Osteocyte (in vitro differentiated cells): ENCODE results near the gene GRID1. TPM values are rescaled to one million over a fixed set of nuclear protein-coding genes. Genes with fewer than 3 reads are reported as not detected.

Experiments
- DNase-seq: peaks from one replicate; pipeline ENCODE4 v3.0.0; 2021; ENCODE audit warnings: mixed read lengths; ENCODE audit not compliant: unreplicated experiment; ENCODE audit errors: extremely low spot score
- H3K27ac Mint-ChIP-seq: one replicate; pipeline ENCODE4 v1.8.0; 2021; ENCODE audit warnings: mild to moderate bottlenecking, mixed read lengths; ENCODE audit not compliant: unreplicated experiment
- H3K27me3 Mint-ChIP-seq: one replicate; pipeline ENCODE4 v1.8.0; 2021; ENCODE audit warnings: mixed read lengths; ENCODE audit not compliant: unreplicated experiment
- H3K36me3 Mint-ChIP-seq: one replicate; pipeline ENCODE4 v1.8.0; 2021; ENCODE audit warnings: mixed read lengths; ENCODE audit not compliant: unreplicated experiment
- H3K4me1 Mint-ChIP-seq: one replicate; pipeline ENCODE4 v1.8.0; 2021; ENCODE audit warnings: mixed read lengths; ENCODE audit not compliant: unreplicated experiment
- H3K4me3 Mint-ChIP-seq: one replicate; pipeline ENCODE4 v1.8.0; 2021; ENCODE audit warnings: mild to moderate bottlenecking, moderate library complexity, mixed read lengths; ENCODE audit not compliant: unreplicated experiment
- H3K9me3 Mint-ChIP-seq: one replicate; pipeline ENCODE4 v1.8.0; 2021; ENCODE audit warnings: mixed read lengths; ENCODE audit not compliant: unreplicated experiment
- CTCF ChIP-seq: fragments of 200-600 bp; sonication (generic); IDR thresholded peaks from 2 replicates; pipeline ENCODE4 v1.5.0; 2021; ENCODE audit warnings: antibody characterized with exemption, mild to moderate bottlenecking, moderate library complexity
- total RNA-seq: library from RNA; stranded (reverse); gene quantifications from 2 replicates; pipeline ENCODE4 v1.2.1, GENCODE V29; 2021

The GRID1 gene
- total RNA-seq, 1 donor from 2014 or later = 0.11 TPM

DNA sequence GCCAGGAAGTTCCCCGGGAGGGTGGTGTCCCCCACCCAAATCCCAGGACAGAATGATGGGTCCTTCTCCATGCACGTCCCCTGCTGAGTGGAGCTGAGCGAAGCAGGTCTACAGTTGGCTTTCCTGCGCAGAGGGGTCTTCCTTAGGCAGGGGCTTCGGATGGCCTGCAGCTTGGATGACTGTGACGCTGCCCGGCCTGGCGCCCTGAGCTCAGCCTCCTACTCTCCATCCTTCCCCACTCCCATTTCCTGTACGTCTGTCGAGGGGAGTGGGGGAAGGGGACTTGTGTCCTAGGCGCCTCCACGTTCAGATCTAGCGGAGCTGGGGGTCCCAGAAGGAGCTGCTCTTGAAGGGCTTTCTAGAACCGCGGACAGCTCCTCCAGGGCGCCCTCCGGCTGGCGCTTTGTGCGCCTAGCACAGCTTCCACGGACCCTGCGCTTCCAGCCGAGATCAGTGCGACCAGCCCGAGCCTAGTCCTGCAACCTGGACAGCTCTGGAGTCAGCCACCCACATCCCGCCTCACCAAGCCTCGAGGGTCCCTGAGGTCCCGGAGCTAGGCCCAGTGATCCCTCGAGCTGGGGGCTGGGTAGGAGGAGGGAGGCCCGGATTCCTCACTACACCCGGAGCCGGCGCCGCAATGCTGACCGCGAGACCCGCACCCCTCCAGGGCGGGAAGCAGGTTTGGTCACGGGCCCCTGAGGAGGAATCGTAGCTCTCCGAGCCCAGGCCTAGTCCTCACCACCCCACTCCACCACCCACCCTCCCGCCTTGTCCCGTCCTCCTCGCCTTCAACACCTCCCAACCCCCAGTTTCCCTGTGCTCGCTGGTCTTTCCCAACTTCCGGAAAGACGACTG, 1.9 kb downstream of the GRID1 start:
- H3K9me3 Mint-ChIP-seq = no peaks in the 10 kb centered on the region
- no peak for TF ChIP-seq CTCF
- peak overlapping the region; percentile 65 for H3K4me3 Mint-ChIP-seq
- H3K27me3 Mint-ChIP-seq = peaks cover 60% of the 10 kb centered on the region
- peaks cover 12% of the 10 kb centered on the region for H3K4me1 Mint-ChIP-seq
- DNase-seq = no peak
- H3K27ac Mint-ChIP-seq = no peak overlapping the region
- H3K36me3 Mint-ChIP-seq = no peaks in the 10 kb centered on the region

DNA sequence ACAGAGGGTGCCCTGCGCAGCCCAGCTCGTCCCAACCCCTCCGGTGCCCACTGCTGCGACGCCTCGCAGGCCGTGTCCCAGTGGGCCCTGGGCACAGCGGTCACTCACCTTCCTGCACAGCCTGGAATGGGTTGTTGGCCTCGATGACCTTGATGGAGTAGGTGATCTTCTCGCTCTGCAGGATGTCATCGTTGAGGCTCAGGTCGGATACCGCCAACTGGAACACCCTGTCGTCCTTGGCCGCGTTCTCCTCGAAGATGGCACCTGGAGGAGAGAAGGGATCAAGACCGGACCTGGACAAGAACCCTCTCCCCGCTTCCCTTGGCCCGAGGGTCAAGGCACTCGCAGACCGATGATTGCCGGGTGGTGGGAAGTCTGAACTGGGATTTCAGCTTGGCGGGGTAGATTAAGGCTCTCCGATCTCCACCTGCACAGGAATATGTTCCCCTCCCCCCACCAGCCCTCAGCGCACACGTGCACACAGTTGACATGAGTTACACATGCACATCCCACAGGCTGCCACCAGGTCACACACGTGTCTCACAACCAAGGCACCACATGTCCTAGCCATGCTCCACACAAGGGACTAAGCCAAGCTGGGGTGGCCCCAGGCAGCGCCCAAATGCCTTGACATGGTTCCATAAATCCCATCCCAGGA, 2.6 kb downstream of the GRID1 start:
- H3K27ac Mint-ChIP-seq = no peak overlapping the region

DNA sequence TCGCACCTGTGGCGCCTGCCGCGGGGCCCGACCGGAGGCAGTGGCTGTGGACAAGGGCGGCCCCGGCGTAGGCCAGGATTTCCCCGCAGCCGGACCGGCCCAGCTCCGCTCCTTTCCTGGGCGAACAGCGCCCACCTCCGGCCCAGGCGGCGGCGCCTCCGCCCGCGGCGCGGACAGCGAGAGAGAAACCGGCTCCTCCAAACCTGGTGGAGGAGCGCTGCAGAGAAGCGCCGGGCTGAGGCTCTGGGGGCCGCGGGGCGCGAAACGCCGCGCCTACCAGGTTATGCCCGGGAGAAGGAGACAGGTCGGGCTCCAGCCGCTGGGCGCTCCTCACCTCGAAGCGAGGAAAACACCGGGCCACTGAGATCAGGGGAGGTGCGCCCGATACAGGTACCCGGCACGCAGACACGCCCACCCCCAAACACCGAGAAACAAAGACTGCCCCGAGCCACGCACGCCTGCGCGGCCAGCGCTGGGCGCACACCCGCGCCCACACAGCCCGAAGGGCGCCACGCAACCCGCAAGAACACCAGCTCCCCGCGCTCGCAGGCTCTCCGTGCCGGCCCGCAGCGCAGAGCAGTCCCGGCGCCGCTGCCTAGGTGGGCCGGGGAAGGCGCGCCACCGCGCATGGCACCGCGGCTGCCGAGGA, 3.3 kb downstream of the GRID1 start:
- H3K27me3 Mint-ChIP-seq = peaks cover 56% of the 10 kb centered on the region
- peak; percentile 38 for TF ChIP-seq CTCF
- DNase-seq = no peak
- H3K27ac Mint-ChIP-seq = no peak overlapping the region
- H3K4me1 Mint-ChIP-seq = peaks cover 12% of the 10 kb centered on the region
- H3K36me3 Mint-ChIP-seq = no peaks in the 10 kb centered on the region
- no peaks in the 10 kb centered on the region for H3K9me3 Mint-ChIP-seq
- H3K4me3 Mint-ChIP-seq = no peak overlapping the region

More for the DNA sequence above, 2.6 kb downstream of the GRID1 start:
- Mint-ChIP-seq H3K36me3 (no peaks in the 10 kb centered on the region), H3K4me3 (no peak overlapping the region), H3K4me1 (peaks cover 12% of the 10 kb centered on the region), H3K9me3 (no peaks in the 10 kb centered on the region), H3K27me3 (peaks cover 58% of the 10 kb centered on the region)
- TF ChIP-seq CTCF = no peak
- no peak for DNase-seq

GRCh38 chr10:86362586-86363183, 3.9 kb downstream of the GRID1 start:
- TF ChIP-seq CTCF = no peak

More at GRCh38 chr10:86362586-86363183, 3.9 kb downstream of the GRID1 start:
- no peak for DNase-seq
- Mint-ChIP-seq H3K27me3 (peaks cover 51% of the 10 kb centered on the region), H3K36me3 (no peaks in the 10 kb centered on the region), H3K4me3 (no peak overlapping the region), H3K27ac (no peak overlapping the region), H3K4me1 (peaks cover 9% of the 10 kb centered on the region), H3K9me3 (no peaks in the 10 kb centered on the region)
